ENCODE measurements around the gene PRRC2C. TPM values are rescaled to one million over a fixed set of nuclear protein-coding genes. Genes with fewer than 3 reads are reported as not detected.

The PRRC2C gene
- total and polyA plus RNA-seq, 2 donors = 43.4 to 45.8 TPM

DNA sequence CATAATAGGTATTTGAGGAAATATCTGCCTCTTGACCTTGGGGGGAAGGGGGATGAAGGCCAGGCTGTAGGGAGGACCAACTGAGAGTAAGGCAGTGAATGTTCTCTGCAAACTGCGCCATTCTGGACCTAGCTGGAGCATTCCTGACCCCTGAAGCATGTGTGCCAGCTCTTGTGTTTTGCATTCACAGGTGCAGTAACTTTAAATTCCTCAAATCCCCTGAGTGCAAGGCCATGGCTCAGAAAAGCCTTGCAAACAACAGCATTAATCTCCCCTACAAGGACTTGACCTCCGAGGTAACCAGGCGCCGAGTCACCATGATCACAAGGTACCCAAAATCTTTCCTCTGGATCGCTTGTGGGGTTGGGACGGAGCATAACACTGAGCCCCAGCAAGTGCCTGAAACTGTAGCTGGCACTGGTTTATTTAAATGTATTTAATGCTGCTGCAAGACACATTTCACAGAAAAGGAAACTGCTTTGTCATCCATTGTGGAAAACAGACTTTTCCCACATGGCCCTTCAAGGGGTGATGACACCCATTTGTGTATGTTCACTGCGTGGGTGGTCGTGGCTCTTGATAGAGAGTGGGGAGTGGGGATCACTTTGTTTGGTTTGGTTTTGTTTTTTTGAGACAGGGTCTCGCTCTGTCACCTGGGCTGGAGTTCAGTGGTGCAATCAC is 138.5 kb downstream of the PRRC2C start:
- no peak for DNase-seq (ENCODE audit: low read depth in 6 of 9, low spot score in 9 of 9)
- Histone ChIP-seq H3K27me3 (ENCODE audit: control insufficient read depth in 2 of 2, insufficient read depth in 1 of 2, low read length in 1 of 2) (no peaks in the 10 kb centered on the region), H3K36me3 (ENCODE audit: control insufficient read depth in 2 of 2, insufficient read depth in 2 of 2, low read length in 1 of 2) (no peaks in the 10 kb centered on the region), H3K4me3 (ENCODE audit: low read length in 2 of 2) (no peak overlapping the region), H3K27ac (ENCODE audit: low read depth in 1 of 2, low read length in 1 of 2) (no peak overlapping the region), H3K4me1 (ENCODE audit: control insufficient read depth in 2 of 2, insufficient read depth in 2 of 2, low read length in 2 of 2) (no peaks in the 10 kb centered on the region), H3K9me3 (ENCODE audit: control insufficient read depth in 2 of 2, insufficient read depth in 1 of 2, low read length in 1 of 2) (no peaks in the 10 kb centered on the region)
- WGBS = 91% methylated on average over 9 of the region's 9 CpGs

DNA sequence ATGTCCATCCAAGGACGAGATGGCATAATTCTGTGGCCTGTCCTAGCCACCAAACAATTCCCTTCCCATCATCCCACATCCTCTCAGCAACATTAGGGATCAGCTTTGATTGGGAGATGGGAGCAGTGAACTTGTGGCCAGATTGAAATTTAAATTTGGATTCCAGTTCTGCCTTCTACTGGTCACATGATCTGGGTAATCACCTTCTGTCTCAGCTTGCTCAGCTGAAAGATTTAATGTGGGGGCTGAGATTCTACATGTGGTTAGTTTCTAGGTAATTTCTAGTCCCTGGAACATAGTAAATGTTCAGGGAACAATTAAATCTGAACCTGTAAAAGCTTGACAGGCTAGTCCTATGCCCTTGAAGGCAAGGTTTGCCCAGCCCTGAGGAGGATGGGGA is 139.9 kb downstream of the PRRC2C start:
- H3K9me3 ChIP-seq (ENCODE audit: control insufficient read depth in 2 of 2, insufficient read depth in 1 of 2, low read length in 1 of 2) = no peaks in the 10 kb centered on the region
- no peak overlapping the region for H3K4me3 ChIP-seq (ENCODE audit: low read length in 2 of 2)
- H3K36me3 ChIP-seq (ENCODE audit: control insufficient read depth in 2 of 2, insufficient read depth in 2 of 2, low read length in 1 of 2) = no peaks in the 10 kb centered on the region
- no peak overlapping the region for H3K27ac ChIP-seq (ENCODE audit: low read depth in 1 of 2, low read length in 1 of 2)
- H3K4me1 ChIP-seq (ENCODE audit: control insufficient read depth in 2 of 2, insufficient read depth in 2 of 2, low read length in 2 of 2) = no peaks in the 10 kb centered on the region
- WGBS = 94% methylated on average over 1 of the region's 1 CpG
- DNase-seq (ENCODE audit: low read depth in 6 of 9, low spot score in 9 of 9) = no peak
- H3K27me3 ChIP-seq (ENCODE audit: control insufficient read depth in 2 of 2, insufficient read depth in 1 of 2, low read length in 1 of 2) = no peaks in the 10 kb centered on the region

DNA sequence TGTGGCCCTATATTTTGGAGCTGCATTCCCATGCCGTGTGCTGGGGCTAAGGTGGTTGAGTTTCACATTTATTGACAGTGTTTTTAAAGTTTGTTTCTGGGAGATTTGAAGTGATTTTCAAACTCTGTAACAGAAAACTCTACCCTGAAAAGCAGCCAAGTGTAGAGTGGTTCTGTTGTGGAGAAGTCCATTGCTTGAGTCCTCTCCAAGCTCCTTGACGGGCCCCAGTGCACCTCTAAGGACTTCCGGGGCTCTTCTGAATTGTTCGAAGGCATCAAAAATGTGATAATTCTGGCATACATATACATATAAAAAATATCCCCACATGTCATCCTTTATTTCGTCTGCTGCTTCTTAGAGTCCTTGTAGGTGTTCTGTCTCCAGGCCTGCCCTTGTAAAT is 141.7 kb downstream of the PRRC2C start:
- H3K4me3 ChIP-seq (ENCODE audit: low read length in 2 of 2) = no peak overlapping the region
- H3K9me3 ChIP-seq (ENCODE audit: control insufficient read depth in 2 of 2, insufficient read depth in 1 of 2, low read length in 1 of 2) = no peaks in the 10 kb centered on the region
- H3K36me3 ChIP-seq (ENCODE audit: control insufficient read depth in 2 of 2, insufficient read depth in 2 of 2, low read length in 1 of 2) = no peaks in the 10 kb centered on the region
- 83% methylated on average over 5 of the region's 5 CpGs for WGBS
- H3K27ac ChIP-seq (ENCODE audit: low read depth in 1 of 2, low read length in 1 of 2) = no peak overlapping the region
- no peaks in the 10 kb centered on the region for H3K27me3 ChIP-seq (ENCODE audit: control insufficient read depth in 2 of 2, insufficient read depth in 1 of 2, low read length in 1 of 2)
- no peak for DNase-seq (ENCODE audit: low read depth in 6 of 9, low spot score in 9 of 9)
- H3K4me1 ChIP-seq (ENCODE audit: control insufficient read depth in 2 of 2, insufficient read depth in 2 of 2, low read length in 2 of 2) = no peaks in the 10 kb centered on the region

DNA sequence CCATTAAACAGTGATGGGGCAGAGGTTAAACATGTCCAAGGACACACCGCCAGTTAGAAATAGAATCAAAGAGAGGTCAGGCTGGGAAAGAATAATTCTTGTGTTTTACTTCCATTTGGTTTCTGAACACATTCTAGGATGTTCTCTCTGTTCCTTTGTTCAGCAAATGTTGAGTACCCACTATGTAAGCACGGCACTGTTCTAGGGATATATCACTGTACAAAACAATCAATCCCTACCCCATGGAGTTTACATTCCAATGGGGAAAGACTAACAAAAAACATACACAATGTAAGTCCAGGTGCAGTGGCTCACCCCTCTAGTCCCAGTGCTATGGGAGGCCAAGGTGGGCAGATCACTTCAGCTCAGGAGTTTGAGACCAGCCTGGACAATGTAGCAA is 142.9 kb downstream of the PRRC2C start:
- Histone ChIP-seq H3K36me3 (ENCODE audit: control insufficient read depth in 2 of 2, insufficient read depth in 2 of 2, low read length in 1 of 2) (no peaks in the 10 kb centered on the region), H3K27me3 (ENCODE audit: control insufficient read depth in 2 of 2, insufficient read depth in 1 of 2, low read length in 1 of 2) (no peaks in the 10 kb centered on the region), H3K27ac (ENCODE audit: low read depth in 1 of 2, low read length in 1 of 2) (no peak overlapping the region), H3K9me3 (ENCODE audit: control insufficient read depth in 2 of 2, insufficient read depth in 1 of 2, low read length in 1 of 2) (no peaks in the 10 kb centered on the region), H3K4me3 (ENCODE audit: low read length in 2 of 2) (no peak overlapping the region), H3K4me1 (ENCODE audit: control insufficient read depth in 2 of 2, insufficient read depth in 2 of 2, low read length in 2 of 2) (no peaks in the 10 kb centered on the region)
- no peak for DNase-seq (ENCODE audit: low read depth in 6 of 9, low spot score in 9 of 9)
- 97% methylated on average over 2 of the region's 2 CpGs for WGBS

DNA sequence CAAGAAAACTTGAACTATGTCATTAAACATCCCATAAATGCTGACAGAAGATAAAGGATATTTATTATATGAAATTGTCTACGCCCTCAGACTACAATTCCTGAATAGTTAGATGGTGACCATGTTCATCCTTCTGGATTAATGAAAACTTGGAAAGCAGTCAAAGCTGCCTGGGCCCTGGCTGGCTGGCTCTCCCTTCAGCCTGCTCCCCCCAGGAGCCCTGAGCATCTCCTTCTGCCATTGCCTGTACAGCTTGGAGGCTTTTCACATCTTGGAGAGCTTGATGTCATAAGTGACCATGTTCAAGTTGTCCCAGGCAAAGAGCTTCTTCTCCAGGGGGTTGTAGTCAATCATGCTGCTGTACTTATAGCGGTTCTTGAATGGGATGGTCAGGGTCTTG is 150.3 kb downstream of the PRRC2C start:
- 91% methylated on average over 2 of the region's 2 CpGs for WGBS
- H3K4me3 ChIP-seq (ENCODE audit: low read length in 2 of 2) = no peak overlapping the region

DNA sequence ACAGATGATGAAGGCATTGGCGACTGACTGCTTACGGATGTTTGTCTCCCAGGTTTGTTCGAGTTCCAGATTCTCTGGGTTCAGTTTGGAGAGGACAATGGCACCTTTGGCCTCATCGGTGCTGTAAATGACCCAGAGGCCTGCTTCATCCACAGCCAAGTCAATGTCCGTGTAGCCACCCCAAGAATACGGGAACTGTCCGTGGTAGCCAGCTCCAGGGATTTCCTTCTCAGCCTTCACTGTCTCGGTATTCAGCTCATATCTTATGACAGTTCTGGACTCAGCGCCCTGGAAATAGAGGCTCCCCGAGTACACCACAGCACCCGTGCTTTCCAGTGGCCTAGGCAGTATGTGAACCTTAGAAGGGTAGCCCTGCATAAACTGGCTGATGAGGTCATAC is 150.8 kb downstream of the PRRC2C start:
- Histone ChIP-seq H3K27ac (ENCODE audit: low read depth in 1 of 2, low read length in 1 of 2) (no peak overlapping the region), H3K36me3 (ENCODE audit: control insufficient read depth in 2 of 2, insufficient read depth in 2 of 2, low read length in 1 of 2) (no peaks in the 10 kb centered on the region), H3K27me3 (ENCODE audit: control insufficient read depth in 2 of 2, insufficient read depth in 1 of 2, low read length in 1 of 2) (no peaks in the 10 kb centered on the region), H3K9me3 (ENCODE audit: control insufficient read depth in 2 of 2, insufficient read depth in 1 of 2, low read length in 1 of 2) (no peaks in the 10 kb centered on the region), H3K4me3 (ENCODE audit: low read length in 2 of 2) (no peak overlapping the region), H3K4me1 (ENCODE audit: control insufficient read depth in 2 of 2, insufficient read depth in 2 of 2, low read length in 2 of 2) (no peaks in the 10 kb centered on the region)
- no peak for DNase-seq (ENCODE audit: low read depth in 6 of 9, low spot score in 9 of 9)
- WGBS = 88% methylated on average over 11 of the region's 11 CpGs

More for the DNA sequence above, 150.3 kb downstream of the PRRC2C start:
- Histone ChIP-seq H3K27me3 (ENCODE audit: control insufficient read depth in 2 of 2, insufficient read depth in 1 of 2, low read length in 1 of 2) (no peaks in the 10 kb centered on the region), H3K36me3 (ENCODE audit: control insufficient read depth in 2 of 2, insufficient read depth in 2 of 2, low read length in 1 of 2) (no peaks in the 10 kb centered on the region), H3K9me3 (ENCODE audit: control insufficient read depth in 2 of 2, insufficient read depth in 1 of 2, low read length in 1 of 2) (no peaks in the 10 kb centered on the region), H3K4me1 (ENCODE audit: control insufficient read depth in 2 of 2, insufficient read depth in 2 of 2, low read length in 2 of 2) (no peaks in the 10 kb centered on the region), H3K27ac (ENCODE audit: low read depth in 1 of 2, low read length in 1 of 2) (no peak overlapping the region)
- no peak for DNase-seq (ENCODE audit: low read depth in 6 of 9, low spot score in 9 of 9)

DNA sequence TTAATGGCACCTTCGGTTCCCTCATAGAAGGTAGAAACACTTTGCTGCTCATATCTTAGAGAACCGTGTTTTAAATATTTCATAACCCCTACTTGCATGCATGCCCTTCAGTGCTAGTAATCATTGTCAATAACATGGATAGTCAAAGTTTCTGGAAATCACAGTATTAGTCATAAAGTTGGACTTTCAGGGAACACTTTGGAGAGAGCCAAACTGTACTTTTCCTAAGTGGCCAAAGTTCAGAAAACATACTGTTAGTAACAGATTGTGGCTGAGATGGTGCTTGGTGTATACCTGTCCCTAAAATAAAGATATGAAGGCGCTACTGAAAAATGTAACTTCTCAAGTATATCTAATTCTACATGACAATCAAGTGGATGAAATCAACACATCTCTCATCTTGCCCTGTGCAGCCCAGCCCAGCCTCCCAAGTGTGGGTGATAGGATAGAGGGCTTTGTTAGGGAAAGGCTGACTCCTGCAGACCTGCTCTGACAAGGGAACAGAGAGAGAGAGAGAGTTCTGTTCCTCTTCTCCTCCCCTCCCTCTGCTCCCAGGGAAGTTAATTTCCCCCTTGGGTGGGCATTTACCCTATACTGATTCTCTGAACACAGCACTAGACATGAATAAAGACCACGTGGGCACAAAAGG is 152.7 kb downstream of the PRRC2C start:
- WGBS = 78% methylated on average over 4 of the region's 4 CpGs
- Histone ChIP-seq H3K27ac (ENCODE audit: low read depth in 1 of 2, low read length in 1 of 2) (no peak overlapping the region), H3K4me1 (ENCODE audit: control insufficient read depth in 2 of 2, insufficient read depth in 2 of 2, low read length in 2 of 2) (no peaks in the 10 kb centered on the region), H3K27me3 (ENCODE audit: control insufficient read depth in 2 of 2, insufficient read depth in 1 of 2, low read length in 1 of 2) (no peaks in the 10 kb centered on the region), H3K4me3 (ENCODE audit: low read length in 2 of 2) (no peak overlapping the region), H3K36me3 (ENCODE audit: control insufficient read depth in 2 of 2, insufficient read depth in 2 of 2, low read length in 1 of 2) (no peaks in the 10 kb centered on the region), H3K9me3 (ENCODE audit: control insufficient read depth in 2 of 2, insufficient read depth in 1 of 2, low read length in 1 of 2) (no peaks in the 10 kb centered on the region)
- no peak for DNase-seq (ENCODE audit: low read depth in 6 of 9, low spot score in 9 of 9)

DNA sequence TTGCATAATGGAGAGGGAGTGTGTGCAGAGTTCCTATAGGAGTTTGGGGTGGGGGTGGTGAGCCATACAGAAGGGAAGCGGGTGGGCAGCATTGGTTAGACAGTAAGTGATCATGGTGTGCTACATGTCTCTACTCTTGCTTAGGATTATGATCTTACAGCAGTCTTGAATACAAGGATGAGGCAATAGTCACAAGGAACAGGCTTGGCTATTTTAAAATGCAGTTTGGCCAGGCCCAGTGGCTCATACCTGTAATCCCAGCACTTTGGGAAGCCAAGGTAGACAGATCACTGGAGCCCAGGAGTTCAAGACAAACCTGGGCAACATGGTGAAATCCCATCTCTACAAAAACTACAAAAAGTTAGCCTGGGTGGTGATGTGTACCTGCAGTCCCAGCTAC is 154.9 kb downstream of the PRRC2C start:
- Histone ChIP-seq H3K27ac (ENCODE audit: low read depth in 1 of 2, low read length in 1 of 2) (no peak overlapping the region), H3K36me3 (ENCODE audit: control insufficient read depth in 2 of 2, insufficient read depth in 2 of 2, low read length in 1 of 2) (no peaks in the 10 kb centered on the region), H3K4me3 (ENCODE audit: low read length in 2 of 2) (no peak overlapping the region), H3K4me1 (ENCODE audit: control insufficient read depth in 2 of 2, insufficient read depth in 2 of 2, low read length in 2 of 2) (no peaks in the 10 kb centered on the region), H3K27me3 (ENCODE audit: control insufficient read depth in 2 of 2, insufficient read depth in 1 of 2, low read length in 1 of 2) (no peaks in the 10 kb centered on the region), H3K9me3 (ENCODE audit: control insufficient read depth in 2 of 2, insufficient read depth in 1 of 2, low read length in 1 of 2) (no peaks in the 10 kb centered on the region)
- no peak for DNase-seq (ENCODE audit: low read depth in 6 of 9, low spot score in 9 of 9)
- 96% methylated on average over 1 of the region's 1 CpG for WGBS

DNA sequence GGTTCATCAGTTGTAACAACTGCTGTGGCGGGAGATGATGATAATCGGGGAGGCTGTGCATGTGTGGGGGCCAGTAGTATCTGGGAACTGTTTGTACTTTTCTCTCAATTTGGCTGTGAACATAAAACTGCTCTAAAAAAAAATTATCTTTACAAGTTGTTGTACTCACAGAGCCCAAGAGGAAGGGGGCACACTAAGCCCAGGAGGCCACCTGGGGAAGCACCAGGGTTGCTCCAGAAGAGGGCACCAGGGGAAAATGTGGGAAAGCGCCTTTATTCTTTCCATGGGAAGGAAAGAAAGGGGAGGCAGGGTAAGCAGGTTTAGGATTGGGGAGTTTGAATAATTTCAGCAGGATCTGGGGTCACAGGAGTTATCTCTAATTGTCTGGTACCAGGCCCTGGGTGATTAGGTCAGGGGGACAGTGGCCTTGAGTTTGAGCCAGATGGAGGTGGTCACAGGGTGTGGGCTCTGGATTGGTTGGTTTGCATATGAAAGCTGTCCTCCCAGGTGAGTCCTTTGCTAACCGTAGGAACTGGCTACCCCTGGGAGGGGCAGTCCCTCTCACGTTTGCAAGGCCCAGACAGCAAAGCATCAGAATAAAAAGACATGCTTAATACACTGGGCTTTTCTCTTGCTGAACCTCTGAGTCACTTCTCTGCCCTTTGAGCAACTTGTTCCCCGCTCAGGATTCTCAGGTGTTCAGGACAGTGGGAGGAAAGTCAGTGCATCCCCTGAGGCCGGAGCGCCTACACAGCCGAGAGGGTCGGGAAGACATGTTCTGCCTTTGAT is 155.9 kb downstream of the PRRC2C start:
- Histone ChIP-seq H3K27ac (ENCODE audit: low read depth in 1 of 2, low read length in 1 of 2) (no peak overlapping the region), H3K4me1 (ENCODE audit: control insufficient read depth in 2 of 2, insufficient read depth in 2 of 2, low read length in 2 of 2) (no peaks in the 10 kb centered on the region), H3K4me3 (ENCODE audit: low read length in 2 of 2) (no peak overlapping the region), H3K9me3 (ENCODE audit: control insufficient read depth in 2 of 2, insufficient read depth in 1 of 2, low read length in 1 of 2) (no peaks in the 10 kb centered on the region), H3K27me3 (ENCODE audit: control insufficient read depth in 2 of 2, insufficient read depth in 1 of 2, low read length in 1 of 2) (no peaks in the 10 kb centered on the region), H3K36me3 (ENCODE audit: control insufficient read depth in 2 of 2, insufficient read depth in 2 of 2, low read length in 1 of 2) (no peaks in the 10 kb centered on the region)
- no peak for DNase-seq (ENCODE audit: low read depth in 6 of 9, low spot score in 9 of 9)
- WGBS = 88% methylated on average over 10 of the region's 10 CpGs
